GM12872 (cell line): ENCODE data around the gene ENAM.

Source experiments
- CTCF ChIP-seq: IDR thresholded peaks from 3 replicates; pipeline ENCODE4 v1.5.1; 2011; ENCODE audit warnings: low read depth, mild to moderate bottlenecking, low read length, moderate library complexity; ENCODE audit not compliant: insufficient read depth

ENAM gene

GRCh38 chr4:70613306-70614183 lies 15.0 kb upstream of the ENAM start:
- TF ChIP-seq CTCF: no peak

GRCh38 chr4:70614184-70614555 lies 14.4 kb upstream of the ENAM start:
- no peak for TF ChIP-seq CTCF

- no peak for TF ChIP-seq CTCF
Observed at GRCh38 chr4:70619288-70619687, 9.3 kb upstream of the ENAM start.

- TF ChIP-seq CTCF: no peak
Observed at GRCh38 chr4:70619778-70620177, 8.8 kb upstream of the ENAM start.

GRCh38 chr4:70623323-70623722 lies 5.2 kb upstream of the ENAM start:
- TF ChIP-seq CTCF: no peak

- TF ChIP-seq CTCF: no peak
Observed at GRCh38 chr4:70624226-70624793, 4.2 kb upstream of the ENAM start.

GRCh38 chr4:70627620-70628019 lies 924 bp upstream of the ENAM start:
- no peak for TF ChIP-seq CTCF
